ENCODE measurements around the gene GBP7.

GBP7 gene

DNA sequence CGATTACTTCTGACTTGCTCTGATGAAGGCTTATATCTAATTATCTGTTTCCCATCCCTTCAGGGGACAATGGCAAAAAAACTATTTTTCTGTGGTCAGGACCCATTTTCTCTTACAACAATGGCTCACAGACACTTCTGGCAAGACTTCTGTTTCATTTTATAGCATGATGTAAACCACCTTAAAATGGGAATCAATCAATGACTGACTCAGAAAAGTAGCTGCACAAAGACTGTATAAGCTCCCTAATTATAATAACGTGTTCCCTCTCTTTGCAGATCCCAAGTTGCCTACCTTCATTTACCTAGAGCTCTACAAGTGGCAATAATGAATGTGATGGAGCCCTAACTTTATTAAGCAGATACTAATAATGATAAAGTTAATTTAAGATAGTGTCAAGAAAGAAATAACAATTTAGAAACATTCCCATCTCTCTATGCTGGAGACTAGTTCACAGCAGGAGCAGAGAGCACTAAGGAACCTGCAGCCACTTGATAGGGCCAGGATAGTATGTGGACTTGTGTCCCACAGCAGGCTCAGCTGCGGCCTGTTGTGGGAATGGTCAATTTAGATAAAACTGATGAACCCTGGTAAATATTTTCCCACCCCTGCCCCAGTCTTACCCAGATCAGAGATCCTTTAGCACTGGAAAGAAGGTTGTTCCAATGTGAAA lies 50.4 kb downstream of the GBP7 start:
- no peak for DNase-seq (ENCODE audit: low read depth in 2 of 2, low spot score in 1 of 2)

DNA sequence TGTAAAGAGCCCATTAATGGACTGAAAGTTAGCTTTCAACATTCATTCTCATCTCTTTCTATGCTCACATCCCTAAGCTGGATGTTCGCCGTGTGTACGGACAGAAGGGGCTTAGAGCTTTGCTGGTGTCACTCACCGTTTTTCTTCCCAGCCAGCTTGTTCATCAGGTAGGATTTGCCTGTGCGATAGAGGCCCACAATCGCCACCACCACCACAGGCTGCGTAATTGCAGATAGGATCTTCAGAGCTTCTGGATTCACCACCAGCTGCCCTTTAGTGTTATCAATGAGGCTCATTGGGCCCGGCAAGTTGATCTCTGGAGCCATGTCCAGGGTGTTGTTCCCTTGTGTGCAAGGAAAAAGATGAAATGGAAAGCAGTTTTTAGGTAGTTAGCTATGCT lies 54.2 kb downstream of the GBP7 start:
- DNase-seq (ENCODE audit: low read depth in 2 of 2, low spot score in 1 of 2): no peak

DNA sequence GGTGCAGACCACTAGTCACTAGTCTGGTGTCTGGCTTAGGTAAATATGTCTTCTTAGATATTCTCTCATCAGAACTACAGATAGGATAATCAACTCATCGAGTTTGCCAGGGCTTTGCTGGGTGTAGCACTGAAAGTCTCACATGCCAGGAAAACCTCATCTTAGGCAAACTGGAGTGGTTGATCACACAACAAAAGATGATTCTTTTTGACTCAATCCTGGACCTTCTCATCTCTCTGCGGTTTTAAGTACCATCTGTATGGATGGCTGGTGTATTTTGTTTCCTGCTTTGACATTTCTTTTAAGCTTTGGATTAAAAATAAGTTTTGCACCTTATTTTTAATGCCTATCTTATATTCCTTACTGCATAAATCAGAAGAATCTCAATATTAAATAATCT lies 61.1 kb downstream of the GBP7 start:
- DNase-seq (ENCODE audit: low read depth in 2 of 2, low spot score in 1 of 2): no peak

DNA sequence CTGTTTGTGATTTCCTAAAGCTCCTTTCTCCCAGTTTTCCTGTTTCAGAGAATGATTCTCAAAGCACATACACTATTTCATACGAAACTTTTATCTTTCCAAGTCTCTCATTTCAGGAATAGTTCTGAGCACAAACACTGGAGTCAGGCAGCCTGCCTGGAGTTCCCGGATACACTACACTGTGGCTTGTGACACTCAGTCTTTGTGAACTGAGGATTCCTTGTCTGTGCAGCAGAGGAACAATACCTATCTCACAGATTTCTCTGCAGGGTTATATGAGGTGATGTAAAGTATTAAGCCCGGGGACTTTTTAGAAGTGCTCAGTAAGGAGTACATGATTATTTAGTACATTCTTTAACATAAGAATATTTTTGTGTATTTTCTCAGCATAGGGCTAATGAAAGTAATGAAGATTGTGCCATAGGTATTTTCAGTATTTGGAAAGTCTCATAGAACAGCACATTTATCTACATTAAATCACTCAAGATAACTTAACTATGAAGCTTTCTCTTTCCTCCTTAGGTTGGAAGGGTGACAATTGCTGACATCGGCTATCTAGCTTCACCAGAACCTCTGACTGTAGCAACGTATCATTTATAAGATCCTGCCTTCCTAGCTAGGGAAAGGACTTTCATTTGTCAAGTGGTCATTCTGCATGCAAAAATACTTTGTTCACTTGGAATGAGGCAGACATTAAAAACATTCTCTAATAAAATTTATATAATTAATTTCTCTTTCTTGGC lies 62.8 kb downstream of the GBP7 start:
- no peak for DNase-seq (ENCODE audit: low read depth in 2 of 2, low spot score in 1 of 2)

DNA sequence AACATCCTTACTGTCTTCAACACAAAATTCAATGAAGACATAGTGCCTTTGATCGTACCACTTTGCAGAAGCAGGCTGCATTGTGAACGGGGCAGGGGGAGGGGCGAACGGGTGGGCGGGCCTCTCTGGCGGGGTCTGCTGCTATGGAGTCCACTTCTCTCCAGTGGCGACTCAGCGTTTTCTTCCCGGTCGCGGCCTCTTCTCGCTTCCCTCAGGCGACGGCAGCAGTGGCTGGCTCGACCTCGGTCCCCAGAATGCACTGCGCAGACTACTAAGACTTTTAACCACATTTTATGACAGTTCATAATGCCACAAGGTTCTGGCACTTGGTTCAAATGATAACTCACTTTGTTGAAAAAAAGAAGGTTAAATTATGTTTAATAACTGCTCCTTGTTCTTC lies 71.1 kb downstream of the GBP7 start:
- no peak for DNase-seq (ENCODE audit: low read depth in 2 of 2, low spot score in 1 of 2)

DNA sequence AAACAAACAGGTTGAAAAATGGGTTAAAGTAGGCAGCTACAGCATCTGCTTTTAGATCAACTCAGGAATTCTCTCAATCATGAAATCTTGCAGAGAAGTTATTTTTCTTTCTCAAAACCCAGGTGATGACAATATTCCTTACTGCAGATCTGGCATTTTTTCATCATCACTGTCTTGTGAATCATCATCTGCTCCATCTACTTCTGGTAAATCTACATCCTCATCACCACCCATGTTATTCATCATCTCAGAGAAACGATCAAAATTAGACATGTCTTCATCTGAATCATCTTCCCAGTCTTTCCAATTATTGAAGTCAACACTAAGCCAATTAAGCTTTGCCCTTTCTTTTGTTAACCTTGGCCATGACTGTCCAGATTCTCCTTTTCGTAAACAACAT lies 71.7 kb downstream of the GBP7 start:
- DNase-seq (ENCODE audit: low read depth in 2 of 2, low spot score in 1 of 2): no peak

DNA sequence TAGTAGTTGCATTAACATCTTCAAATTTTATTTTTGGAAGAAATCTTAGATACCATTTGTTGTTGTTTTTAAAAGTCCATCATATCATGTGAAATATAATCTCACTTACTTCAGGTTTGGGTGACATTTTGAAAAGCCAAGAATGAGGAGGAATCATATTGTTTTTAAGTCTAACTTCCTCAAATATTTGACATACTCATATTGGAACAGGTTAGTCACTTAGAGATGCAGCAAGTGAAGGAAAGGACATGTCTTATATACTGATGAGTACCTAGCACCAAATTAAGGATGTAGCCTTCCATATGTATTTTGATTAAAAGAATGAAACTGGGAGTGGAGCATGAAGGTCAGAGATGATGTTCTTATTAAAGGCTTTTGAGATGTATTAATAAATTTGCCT lies 73.8 kb downstream of the GBP7 start:
- DNase-seq (ENCODE audit: low read depth in 2 of 2, low spot score in 1 of 2): no peak

DNA sequence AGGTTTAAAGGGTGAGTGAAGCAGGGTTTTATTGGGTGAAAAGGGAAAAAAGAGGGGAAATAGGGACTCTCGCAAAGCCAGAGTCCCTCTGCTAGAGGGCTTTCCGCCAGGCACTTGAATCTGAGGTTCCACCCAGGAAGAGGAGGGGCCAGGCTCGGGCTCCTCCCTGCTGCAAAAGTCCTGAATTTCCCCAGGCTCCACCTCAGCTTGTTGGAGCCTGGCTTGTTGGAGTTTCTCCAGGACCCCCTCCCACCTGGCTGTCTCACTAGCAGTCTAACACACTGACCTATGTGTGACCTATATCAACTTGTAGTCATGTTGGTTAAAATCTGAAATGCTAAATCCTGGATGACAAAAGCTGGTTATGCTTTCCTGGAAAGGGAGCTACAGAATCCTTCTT lies 75.4 kb downstream of the GBP7 start:
- no peak for DNase-seq (ENCODE audit: low read depth in 2 of 2, low spot score in 1 of 2)

DNA sequence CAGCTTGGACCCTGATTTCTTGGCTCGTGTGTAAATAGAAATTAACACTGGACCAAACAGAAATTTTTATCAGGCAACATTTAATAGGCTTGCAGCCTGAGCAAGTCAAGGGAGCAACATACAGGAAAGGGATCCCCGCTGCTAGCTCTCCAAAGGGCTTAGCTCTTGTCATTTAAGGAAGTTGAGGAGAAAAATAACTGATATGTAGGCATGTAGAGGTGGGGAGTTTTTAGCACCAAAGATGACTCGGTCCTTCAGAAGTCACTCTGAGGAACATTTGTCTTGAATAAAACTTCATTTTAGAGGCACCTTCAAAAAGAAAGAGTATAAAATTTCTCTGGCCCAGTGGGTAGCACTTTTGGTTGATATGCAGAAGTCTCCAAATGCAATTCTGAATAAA lies 76.9 kb downstream of the GBP7 start:
- no peak for DNase-seq (ENCODE audit: low read depth in 2 of 2, low spot score in 1 of 2)

DNA sequence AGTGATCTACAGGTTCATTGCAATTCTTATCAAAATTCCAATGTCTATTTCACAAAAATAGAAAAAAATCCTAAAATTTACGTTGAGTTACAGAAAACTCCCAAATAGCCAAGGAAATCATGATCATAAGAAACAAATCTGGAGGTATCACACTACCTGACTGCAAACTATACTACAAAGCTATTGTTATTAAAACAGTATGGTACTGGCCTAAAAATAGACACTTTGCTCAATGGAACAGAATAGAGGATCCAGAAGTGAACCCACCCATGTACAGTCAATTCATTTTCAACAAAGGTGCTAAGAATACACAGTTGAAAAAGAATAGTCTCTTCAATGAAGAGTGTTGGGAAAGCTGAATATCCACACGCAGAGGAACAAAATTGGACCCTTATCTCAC lies 80.1 kb downstream of the GBP7 start:
- no peak for DNase-seq (ENCODE audit: low read depth in 2 of 2, low spot score in 1 of 2)

DNA sequence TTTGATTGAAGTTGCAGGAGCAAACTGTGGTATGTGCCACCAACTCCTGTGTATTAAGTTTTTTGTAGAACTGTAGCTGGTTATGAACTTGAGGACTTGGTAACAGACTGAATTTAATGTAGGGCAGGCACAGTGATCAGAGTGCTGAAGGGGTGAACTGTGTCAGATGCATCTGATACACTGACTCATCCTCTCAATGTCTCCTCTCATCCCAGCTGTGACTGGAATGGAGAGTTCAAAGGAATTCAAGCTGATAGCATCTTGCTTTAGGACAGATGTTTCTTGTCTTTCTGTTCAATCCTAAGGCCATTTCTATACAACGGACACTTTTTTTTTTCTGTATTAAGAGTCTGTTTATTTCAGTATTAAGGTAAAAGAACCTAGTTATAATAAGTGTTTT lies 85.8 kb downstream of the GBP7 start:
- no peak for DNase-seq (ENCODE audit: low read depth in 2 of 2, low spot score in 1 of 2)

DNA sequence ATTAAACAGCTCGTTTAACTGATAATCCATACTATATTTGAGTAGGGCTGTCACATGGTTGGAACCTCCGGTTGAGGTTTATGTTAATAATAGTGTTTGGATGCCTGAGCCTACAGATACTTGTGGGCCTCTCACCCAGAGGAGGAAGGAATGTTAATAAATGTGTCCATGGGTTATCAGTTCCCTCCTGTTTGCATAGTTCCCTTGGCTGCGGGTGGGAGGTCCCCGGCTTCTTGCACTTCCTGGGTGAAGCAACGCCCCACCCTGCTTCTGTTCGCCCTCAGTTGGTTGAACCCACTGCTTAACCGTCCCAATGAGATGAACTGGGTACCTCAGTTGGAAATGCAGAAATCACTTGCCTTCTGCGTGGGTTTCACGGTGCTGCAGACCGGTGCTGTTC lies 87.2 kb downstream of the GBP7 start:
- DNase-seq (ENCODE audit: low read depth in 2 of 2, low spot score in 1 of 2): no peak

DNA sequence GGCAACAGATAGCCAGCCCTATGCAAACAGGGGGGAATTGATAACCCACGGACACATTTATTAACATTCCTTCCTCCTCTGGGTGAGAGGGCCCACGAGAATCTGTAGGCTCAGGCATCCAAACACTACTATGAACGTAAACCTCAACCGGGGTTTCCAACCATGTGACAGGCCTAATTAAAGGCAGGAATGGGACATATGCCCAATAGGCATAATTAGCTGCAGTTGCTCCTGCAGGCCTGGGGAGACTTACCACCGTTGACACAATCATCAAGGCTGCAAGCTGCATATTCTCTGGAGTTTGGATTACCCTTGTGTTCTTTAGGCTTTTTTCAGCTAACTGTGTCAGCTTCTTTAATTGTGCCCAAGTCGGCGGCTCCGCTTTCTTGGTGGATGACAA lies 88.6 kb downstream of the GBP7 start:
- DNase-seq (ENCODE audit: low read depth in 2 of 2, low spot score in 1 of 2): no peak

DNA sequence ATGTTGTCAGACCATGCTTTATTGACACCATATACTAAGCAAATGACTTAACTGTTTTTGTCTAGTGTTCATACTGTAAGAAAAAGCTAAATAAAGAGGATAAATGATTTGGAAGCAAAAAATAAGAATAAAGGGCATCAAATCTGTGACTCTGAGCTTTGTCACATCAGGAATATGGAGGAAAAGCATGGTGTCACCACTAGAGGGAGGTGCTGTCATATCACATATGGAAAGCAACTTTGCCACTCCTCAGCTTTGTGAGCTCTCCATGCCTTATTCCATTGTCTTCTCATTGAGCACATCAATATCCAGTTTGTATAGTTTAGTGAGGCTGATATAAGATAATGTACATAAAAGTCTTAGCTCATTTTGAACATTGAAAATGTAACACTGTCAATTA lies 90.0 kb downstream of the GBP7 start:
- no peak for DNase-seq (ENCODE audit: low read depth in 2 of 2, low spot score in 1 of 2)

All from stimulated activated CD8-positive, alpha-beta memory T cell treated with anti-CD3 and anti-CD28 coated beads, Interleukin-4, amount 100 ng/mL, for 4 hours (primary cell).